ENCODE data around the gene SYNM.

SYNM gene

GRCh38 chr15:99143655-99144610 is 39.1 kb downstream of the SYNM start:
- DNase-seq (ENCODE audit: low read depth) = no peak

- DNase-seq (ENCODE audit: low read depth) = no peak
These were observed 40.1 kb downstream of the SYNM start for GRCh38 chr15:99145005-99145404.

GRCh38 chr15:99145778-99146177 is 40.9 kb downstream of the SYNM start:
- no peak for DNase-seq (ENCODE audit: low read depth)

GRCh38 chr15:99146661-99147060 is 41.8 kb downstream of the SYNM start:
- DNase-seq (ENCODE audit: low read depth) = no peak

- DNase-seq (ENCODE audit: low read depth) = no peak
These were observed 44.0 kb downstream of the SYNM start for GRCh38 chr15:99148851-99149276.

- DNase-seq (ENCODE audit: low read depth) = no peak
These were observed 44.5 kb downstream of the SYNM start for GRCh38 chr15:99149366-99149765.

- no peak for DNase-seq (ENCODE audit: low read depth)
These were observed 46.3 kb downstream of the SYNM start for GRCh38 chr15:99151156-99151555.

GRCh38 chr15:99153026-99153535 is 48.2 kb downstream of the SYNM start:
- DNase-seq (ENCODE audit: low read depth) = no peak

GRCh38 chr15:99154271-99154670 is 49.4 kb downstream of the SYNM start:
- no peak for DNase-seq (ENCODE audit: low read depth)

- DNase-seq (ENCODE audit: low read depth) = no peak
These were observed 51.1 kb downstream of the SYNM start for GRCh38 chr15:99155961-99156443.

GRCh38 chr15:99157456-99157855 is 52.6 kb downstream of the SYNM start:
- DNase-seq (ENCODE audit: low read depth) = no peak

GRCh38 chr15:99158626-99159412 is 53.9 kb downstream of the SYNM start:
- DNase-seq (ENCODE audit: low read depth) = no peak

GRCh38 chr15:99163271-99164062 is 58.6 kb downstream of the SYNM start:
- DNase-seq (ENCODE audit: low read depth) = no peak

- DNase-seq (ENCODE audit: low read depth) = no peak
These were observed 59.2 kb downstream of the SYNM start for GRCh38 chr15:99164119-99164518.

GRCh38 chr15:99165020-99165790 is 60.3 kb downstream of the SYNM start:
- DNase-seq (ENCODE audit: low read depth) = no peak

- DNase-seq (ENCODE audit: low read depth) = no peak
These were observed 61.2 kb downstream of the SYNM start for GRCh38 chr15:99165956-99166689.

GRCh38 chr15:99167201-99167600 is 62.3 kb downstream of the SYNM start:
- DNase-seq (ENCODE audit: low read depth) = no peak

GRCh38 chr15:99167640-99168039 is 62.8 kb downstream of the SYNM start:
- no peak for DNase-seq (ENCODE audit: low read depth)

- no peak for DNase-seq (ENCODE audit: low read depth)
These were observed 64.0 kb downstream of the SYNM start for GRCh38 chr15:99168601-99169580.
